CD8-positive, alpha-beta memory T cell (primary cell): Measurements from ENCODE around the gene SLC29A2. TPM values are rescaled to one million over a fixed set of nuclear protein-coding genes. Genes with fewer than 3 reads are reported as not detected.
A peak's percentile ranks its signal among the peaks of the same experiment; 100 is the strongest.

Source experiments
- CTCF ChIA-PET: fragments of 350-600 bp; sonication (Branson Sonifier 250); formaldehyde crosslinking; loops from one replicate; lab custom pipeline; 2021; ENCODE audit warnings: antibody characterized with exemption; lab: Charles Lee
- POLR2A ChIA-PET: fragments of 350-600 bp; sonication (Branson Sonifier 250); formaldehyde crosslinking; loops from one replicate; lab custom pipeline; 2021; ENCODE audit warnings: antibody characterized with exemption; lab: Charles Lee
- DNase-seq, 5 donors: peaks; one replicate each; pipeline versions ENCODE4 v3.0.0 to v3.0.0-alpha.2; 2020 to 2022; ENCODE audit warnings: mixed read lengths in 1 of 5
- H3K27ac ChIP-seq: one replicate; pipeline ENCODE4 v1.7.0; 2013; ENCODE audit warnings: low read depth, mild to moderate bottlenecking, low read length, moderate library complexity
- H3K27me3 ChIP-seq: 2 replicates; pipeline ENCODE4 v1.7.0; 2013; ENCODE audit warnings: low read length, mild to moderate bottlenecking; ENCODE audit not compliant: insufficient read depth, poor library complexity, severe bottlenecking
- H3K36me3 ChIP-seq: 2 replicates; pipeline ENCODE4 v1.7.0; 2013; ENCODE audit warnings: mild to moderate bottlenecking, low read length, moderate library complexity; ENCODE audit not compliant: insufficient read depth
- H3K4me1 ChIP-seq: 2 replicates; pipeline ENCODE4 v1.7.0; 2013; ENCODE audit warnings: mild to moderate bottlenecking, low read length, moderate library complexity; ENCODE audit not compliant: insufficient read depth
- H3K4me3 ChIP-seq: 2 replicates; pipeline ENCODE4 v1.7.0; 2013; ENCODE audit warnings: mild to moderate bottlenecking, low read length
- H3K9me3 ChIP-seq: 2 replicates; pipeline ENCODE4 v1.7.0; 2013; ENCODE audit warnings: mild to moderate bottlenecking, low read length
- H3K27ac Mint-ChIP-seq, 8 donors: one replicate each; pipeline ENCODE4 v1.8.0; 2020 to 2021; ENCODE audit warnings: mixed read lengths in 8 of 8, mild to moderate bottlenecking in 6 of 8, inconsistent platforms in 3 of 8, moderate library complexity in 3 of 8
- H3K27me3 Mint-ChIP-seq, 2 donors: one replicate each; pipeline ENCODE4 v1.8.0; 2020 to 2021; ENCODE audit warnings: mixed read lengths in 2 of 2, mild to moderate bottlenecking in 1 of 2, moderate library complexity in 1 of 2
- H3K36me3 Mint-ChIP-seq, 3 donors: one replicate each; pipeline ENCODE4 v1.8.0; 2020 to 2021; ENCODE audit warnings: mixed read lengths in 3 of 3, inconsistent platforms in 1 of 3, mild to moderate bottlenecking in 1 of 3
- H3K4me1 Mint-ChIP-seq, 3 donors: one replicate each; pipeline ENCODE4 v1.8.0; 2020 to 2021; ENCODE audit warnings: mixed read lengths in 3 of 3, inconsistent platforms in 1 of 3, mild to moderate bottlenecking in 1 of 3
- H3K4me3 Mint-ChIP-seq, 7 donors: one replicate each; pipeline ENCODE4 v1.8.0; 2020 to 2021; ENCODE audit warnings: mixed read lengths in 7 of 7, mild to moderate bottlenecking in 6 of 7, moderate library complexity in 4 of 7, inconsistent platforms in 2 of 7
- H3K9me3 Mint-ChIP-seq, 5 donors: one replicate each; pipeline ENCODE4 v1.8.0; 2020 to 2022; ENCODE audit warnings: mixed read lengths in 5 of 5, mild to moderate bottlenecking in 3 of 5, moderate library complexity in 2 of 5, inconsistent platforms in 1 of 5
- polyA plus RNA-seq: library from polyadenylated mRNA; unstranded; fragments of 300-500 nt; fragmentation: Illumina TruSeq; gene quantifications from one replicate; pipeline ENCODE4 v1.2.3, GENCODE V29; 2021
- total RNA-seq, 2 experiments: library from RNA; stranded (reverse); gene quantifications; one replicate each; pipeline ENCODE4 v1.2.3, GENCODE V29; 2021

SLC29A2 gene
- total and polyA plus RNA-seq, 3 experiments from 2014 or later: 1.9 to 8.5 (median 7.9) TPM

GRCh38 chr11:66338276-66339161, 33.0 kb downstream of the SLC29A2 start:
- peaks cover 31% of the 10 kb centered on the region for H3K36me3 ChIP-seq
- no peak overlapping the region for H3K4me3 ChIP-seq
- H3K27me3 Mint-ChIP-seq: peaks cover 0 to 2% of the 10 kb centered on the region in 2 donors
- ChIA-PET CTCF (interaction anchor here (2.5 to 8.6 kb wide), 2 partner anchors 26 to 50 kb away, joined by 8 to 72 read pairs; no protein-coding TSS in a partner anchor), POLR2A (interaction anchor here (1.4 kb wide), 1 partner anchor 26 kb away, joined by 5 read pairs; no protein-coding TSS in a partner anchor)
- H3K4me1 Mint-ChIP-seq: peaks cover 26 to 44% (median 30%) of the 10 kb centered on the region in 3 donors
- no peaks in the 10 kb centered on the region for H3K9me3 Mint-ChIP-seq
- peaks cover 27% of the 10 kb centered on the region for H3K4me1 ChIP-seq
- H3K9me3 ChIP-seq: no peaks in the 10 kb centered on the region
- DNase-seq: peak in 1 of 5 donors; percentile 39
- H3K27me3 ChIP-seq: no peaks in the 10 kb centered on the region
- H3K27ac Mint-ChIP-seq: peak overlapping the region in 1 of 8 donors; percentile 66
- no peak overlapping the region for H3K27ac ChIP-seq
- peaks cover 4 to 69% (median 13%) of the 10 kb centered on the region in 3 donors for H3K36me3 Mint-ChIP-seq
- peak overlapping the region in 1 of 7 donors; percentile 29 for H3K4me3 Mint-ChIP-seq

- Histone ChIP-seq H3K9me3 (no peaks in the 10 kb centered on the region), H3K4me1 (peaks cover 18% of the 10 kb centered on the region), H3K4me3 (no peak overlapping the region), H3K36me3 (peaks cover 31% of the 10 kb centered on the region), H3K27me3 (no peaks in the 10 kb centered on the region), H3K27ac (no peak overlapping the region)
- Mint-ChIP-seq H3K27me3 (peaks cover 0 to 1% of the 10 kb centered on the region in 2 donors), H3K4me3 (peak overlapping the region in 6 of 7 donors; percentile 65 to 87 (median 78)), H3K36me3 (peaks cover 0 to 65% (median 11%) of the 10 kb centered on the region in 3 donors), H3K4me1 (peaks cover 17 to 33% (median 21%) of the 10 kb centered on the region in 3 donors), H3K9me3 (no peaks in the 10 kb centered on the region), H3K27ac (peak overlapping the region; percentile 70 to 96 (median 80))
- peak in 1 of 5 donors; percentile 42 for DNase-seq
- ChIA-PET CTCF (interaction anchor here (1.3 to 8.6 kb wide), 4 partner anchors 8 to 52 kb away, joined by 4 to 72 read pairs (median 26); no protein-coding TSS in a partner anchor), POLR2A (interaction anchor here (1.4 to 1.7 kb wide), 2 partner anchors 20 to 25 kb away, joined by 4 to 5 read pairs; no protein-coding TSS in a partner anchor)
These were observed 34.3 kb downstream of the SLC29A2 start for GRCh38 chr11:66337103-66337899.

- H3K9me3 Mint-ChIP-seq: no peaks in the 10 kb centered on the region
- H3K9me3 ChIP-seq: no peaks in the 10 kb centered on the region
- H3K36me3 ChIP-seq: peaks cover 26% of the 10 kb centered on the region
- peak within 1 kb of the TSS; percentile 65 to 87 (median 78) for H3K4me3 Mint-ChIP-seq
- peak; percentile 24 to 75 (median 57) for DNase-seq
- H3K4me1 Mint-ChIP-seq: peaks cover 12 to 30% (median 18%) of the 10 kb centered on the region in 3 donors
- H3K27me3 ChIP-seq: no peaks in the 10 kb centered on the region
- peaks cover 0 to 1% of the 10 kb centered on the region in 2 donors for H3K27me3 Mint-ChIP-seq
- H3K4me3 ChIP-seq: peak within 1 kb of the TSS; percentile 39
- CTCF ChIA-PET: interaction anchor here (1.3 to 4.6 kb wide), 3 partner anchors 9 to 53 kb away, joined by 4 to 45 read pairs (median 17); no protein-coding TSS in a partner anchor
- H3K27ac Mint-ChIP-seq: peak within 1 kb of the TSS; percentile 70 to 96 (median 82)
- POLR2A ChIA-PET: interaction anchor here (0.6 to 2.3 kb wide), 3 partner anchors 19 to 59 kb away, joined by 3 to 12 read pairs (median 4); no protein-coding TSS in a partner anchor
- peaks cover 0 to 57% (median 7%) of the 10 kb centered on the region in 3 donors for H3K36me3 Mint-ChIP-seq
- peaks cover 18% of the 10 kb centered on the region for H3K4me1 ChIP-seq
- peak within 1 kb of the TSS; percentile 6 for H3K27ac ChIP-seq
These were observed 35.1 kb downstream of the SLC29A2 start, which contains the start of gene RIN1 for GRCh38 chr11:66336234-66337102. Gene RIN1, minus strand, starts transcription at chr11:66336434. Its CDS starts 32 bp downstream, at chr11:66336402.

GRCh38 chr11:66335531-66336233, 35.9 kb downstream of the SLC29A2 start:
- no peaks in the 10 kb centered on the region for H3K9me3 Mint-ChIP-seq
- H3K9me3 ChIP-seq: no peaks in the 10 kb centered on the region
- no peaks in the 10 kb centered on the region for H3K27me3 ChIP-seq
- peaks cover 0 to 49% (median 5%) of the 10 kb centered on the region in 3 donors for H3K36me3 Mint-ChIP-seq
- H3K4me1 ChIP-seq: peaks cover 18% of the 10 kb centered on the region
- POLR2A ChIA-PET: interaction anchor here (0.6 to 2.3 kb wide), 3 partner anchors 18 to 60 kb away, joined by 3 to 12 read pairs (median 4); no protein-coding TSS in a partner anchor
- CTCF ChIA-PET: interaction anchor here (0.9 to 4.6 kb wide), 4 partner anchors 10 to 103 kb away, joined by 3 to 45 read pairs (median 10); partner anchors contain the start of gene MRPL11
- peaks cover 18% of the 10 kb centered on the region for H3K36me3 ChIP-seq
- H3K27ac Mint-ChIP-seq: peak overlapping the region in 4 of 8 donors; percentile 11 to 86 (median 70)
- peak in 1 of 5 donors; percentile 42 for DNase-seq
- peak overlapping the region; percentile 6 for H3K27ac ChIP-seq
- peaks cover 11 to 27% (median 16%) of the 10 kb centered on the region in 3 donors for H3K4me1 Mint-ChIP-seq
- peak overlapping the region; percentile 65 to 85 (median 78) for H3K4me3 Mint-ChIP-seq
- H3K27me3 Mint-ChIP-seq: peaks cover 0 to 1% of the 10 kb centered on the region in 2 donors
- peak overlapping the region; percentile 39 for H3K4me3 ChIP-seq

- Mint-ChIP-seq H3K27ac (peak overlapping the region in 3 of 8 donors; percentile 11 to 56 (median 26)), H3K36me3 (peaks cover 0 to 41% (median 5%) of the 10 kb centered on the region in 3 donors), H3K9me3 (no peaks in the 10 kb centered on the region), H3K4me1 (peaks cover 11 to 27% (median 16%) of the 10 kb centered on the region in 3 donors), H3K27me3 (peaks cover 0 to 1% of the 10 kb centered on the region in 2 donors), H3K4me3 (peak overlapping the region in 4 of 7 donors; percentile 43 to 85 (median 78))
- Histone ChIP-seq H3K4me3 (no peak overlapping the region), H3K36me3 (peaks cover 10% of the 10 kb centered on the region), H3K9me3 (no peaks in the 10 kb centered on the region), H3K27ac (no peak overlapping the region), H3K27me3 (no peaks in the 10 kb centered on the region), H3K4me1 (peaks cover 18% of the 10 kb centered on the region)
- ChIA-PET POLR2A (interaction anchor here (1.2 to 2.3 kb wide), 3 partner anchors 17 to 23 kb away, joined by 3 to 12 read pairs (median 4); no protein-coding TSS in a partner anchor), CTCF (interaction anchor here (0.9 to 4.6 kb wide), 3 partner anchors 23 to 104 kb away, joined by 3 to 45 read pairs (median 17); partner anchors contain the start of gene MRPL11)
- DNase-seq: peak in 1 of 5 donors; percentile 46
These were observed 36.7 kb downstream of the SLC29A2 start for GRCh38 chr11:66334605-66335442.
